WTC11 (cell line): ENCODE data around the gene UBE2L3. TPM values are rescaled to one million over a fixed set of nuclear protein-coding genes. Genes with fewer than 3 reads are reported as not detected.
"Not testable (repeated sequence)": the region's sequence is repeated elsewhere in the genome, so short reads cannot be mapped to it uniquely, and the experiment has no call there.

ENCODE experiments used
- ATAC-seq: fragments of 200-7000 bp; cut with Tn5 transposase; 2 replicates; pipeline ENCODE4 v1.10.0; 2021; ENCODE audit warnings: mild to moderate bottlenecking, moderate library complexity
- CTCF ChIA-PET: fragments of 300-600 bp; sonication (Branson Sonifier 250); formaldehyde crosslinking; loops from one replicate; lab custom pipeline; 2021; ENCODE audit warnings: antibody characterized with exemption; lab: Charles Lee
- POLR2A ChIA-PET: fragments of 350-600 bp; sonication (Branson Sonifier 250); formaldehyde crosslinking; loops from one replicate; lab custom pipeline; 2021; ENCODE audit warnings: antibody characterized with exemption; lab: Charles Lee
- DNase-seq: peaks from one replicate; pipeline ENCODE4 v3.0.0; 2021; ENCODE audit warnings: low spot score
- H3K27ac Mint-ChIP-seq: 2 replicates; pipeline ENCODE4 v1.8.0; 2021; ENCODE audit warnings: mixed read lengths
- H3K27me3 Mint-ChIP-seq: 2 replicates; pipeline ENCODE4 v1.8.0; 2021; ENCODE audit warnings: low read depth, mild to moderate bottlenecking, moderate library complexity, mixed read lengths
- H3K36me3 Mint-ChIP-seq: 2 replicates; pipeline ENCODE4 v1.8.0; 2021; ENCODE audit warnings: mixed read lengths
- H3K4me1 Mint-ChIP-seq: 2 replicates; pipeline ENCODE4 v1.8.0; 2022; ENCODE audit warnings: mixed read lengths
- H3K4me3 Mint-ChIP-seq: 2 replicates; pipeline ENCODE4 v1.8.0; 2021; ENCODE audit warnings: mild to moderate bottlenecking, moderate library complexity, mixed read lengths
- H3K9me3 Mint-ChIP-seq: 2 replicates; pipeline ENCODE4 v1.8.0; 2021; ENCODE audit warnings: mixed read lengths
- ARID4B ChIP-seq: sonication (generic); formaldehyde crosslinking; IDR thresholded peaks from 2 replicates; pipeline ENCODE4 v1.8.0; 2023; ENCODE audit warnings: missing genetic modification reagents, mild to moderate bottlenecking, borderline replicate concordance
- ATF1 ChIP-seq: sonication (generic); formaldehyde crosslinking; IDR thresholded peaks from 2 replicates; pipeline ENCODE4 v1.8.1; 2023; ENCODE audit warnings: mild to moderate bottlenecking, moderate library complexity, missing genetic modification reagents
- ELF4 ChIP-seq: sonication (generic); formaldehyde crosslinking; IDR thresholded peaks from 2 replicates; pipeline ENCODE4 v1.8.1; 2022; ENCODE audit warnings: low read depth, mild to moderate bottlenecking, moderate library complexity, missing genetic modification reagents
- ETV6 ChIP-seq: sonication (generic); formaldehyde crosslinking; IDR thresholded peaks from 2 replicates; pipeline ENCODE4 v1.8.1; 2022; ENCODE audit warnings: mild to moderate bottlenecking, missing genetic modification reagents
- IRF2 ChIP-seq: sonication (generic); formaldehyde crosslinking; IDR thresholded peaks from 2 replicates; pipeline ENCODE4 v1.8.0; 2022; ENCODE audit warnings: low read depth, missing genetic modification reagents, borderline replicate concordance
- JUN ChIP-seq: sonication (generic); formaldehyde crosslinking; IDR thresholded peaks from 2 replicates; pipeline ENCODE4 v1.8.0; 2023; ENCODE audit warnings: mild to moderate bottlenecking, missing genetic modification reagents
- MXD4 ChIP-seq: fragments of 250-450 bp; sonication (Bioruptor Pico); IDR thresholded peaks from 2 replicates; pipeline ENCODE4 v1.8.0; 2021; ENCODE audit warnings: mild to moderate bottlenecking, moderate library complexity, borderline replicate concordance
- NR3C1 ChIP-seq: sonication (generic); formaldehyde crosslinking; conservative IDR thresholded peaks from 2 replicates; pipeline ENCODE4 v1.8.1; 2023; ENCODE audit warnings: low read depth, mild to moderate bottlenecking, missing genetic modification reagents
- SP1 ChIP-seq: sonication (generic); formaldehyde crosslinking; conservative IDR thresholded peaks from 2 replicates; pipeline ENCODE4 v1.8.1; 2022; ENCODE audit warnings: missing genetic modification reagents
- TCF7 ChIP-seq: sonication (generic); formaldehyde crosslinking; IDR thresholded peaks from 2 replicates; pipeline ENCODE4 v1.8.0; 2022; ENCODE audit warnings: mild to moderate bottlenecking, low read depth, missing genetic modification reagents, moderate library complexity
- TEAD4 ChIP-seq: sonication (generic); formaldehyde crosslinking; IDR thresholded peaks from 2 replicates; pipeline ENCODE4 v1.8.0; 2022; ENCODE audit warnings: mild to moderate bottlenecking, missing genetic modification reagents
- ZNF121 ChIP-seq: sonication (generic); formaldehyde crosslinking; IDR thresholded peaks from 2 replicates; pipeline ENCODE4 v1.8.0; 2023; ENCODE audit warnings: missing genetic modification reagents
- ZNF138 ChIP-seq: sonication (generic); formaldehyde crosslinking; conservative IDR thresholded peaks from 2 replicates; pipeline ENCODE4 v1.8.1; 2022; ENCODE audit warnings: mild to moderate bottlenecking, moderate library complexity, missing genetic modification reagents
- ZNF263 ChIP-seq: sonication (generic); formaldehyde crosslinking; IDR thresholded peaks from 2 replicates; pipeline ENCODE4 v1.8.1; 2022; ENCODE audit warnings: low read depth, mild to moderate bottlenecking, moderate library complexity, missing genetic modification reagents
- ZSCAN18 ChIP-seq: fragments of 250-450 bp; sonication (Bioruptor Pico); IDR thresholded peaks from 2 replicates; pipeline ENCODE4 v2.1.2; 2022; ENCODE audit warnings: mild to moderate bottlenecking, moderate library complexity
- total RNA-seq: library from RNA; stranded (reverse); gene quantifications from 3 replicates; pipeline ENCODE4 v1.2.3, GENCODE V29; 2021
- TF ChIP-seq, protein P1 (sequence below): sonication (generic); formaldehyde crosslinking; IDR thresholded peaks from 2 replicates; pipeline ENCODE4 v1.8.1; 2022; ENCODE audit warnings: low read depth, missing genetic modification reagents, borderline replicate concordance
- TF ChIP-seq, protein P2 (sequence below): sonication (generic); formaldehyde crosslinking; IDR thresholded peaks from 2 replicates; pipeline ENCODE4 v1.8.0; 2022; ENCODE audit warnings: mild to moderate bottlenecking, missing genetic modification reagents

UBE2L3 gene
- total RNA-seq, 1 experiment from 2014 or later, result 79.1 TPM

GRCh38 chr22:21581009-21581713 is 13.6 kb downstream of the UBE2L3 start:
- DNase-seq, H3K36me3 Mint-ChIP-seq, H3K4me3 Mint-ChIP-seq, H3K27ac Mint-ChIP-seq, POLR2A ChIA-PET, H3K9me3 Mint-ChIP-seq, H3K4me1 Mint-ChIP-seq, ATAC-seq, H3K27me3 Mint-ChIP-seq: not testable (repeated sequence)
- CTCF ChIA-PET, result interaction anchor here (0.7 to 1.2 kb wide), 5 partner anchors 13 to 66 kb away, joined by 3 to 4 read pairs (median 3); partner anchors contain the start of gene SDF2L1

DNA sequence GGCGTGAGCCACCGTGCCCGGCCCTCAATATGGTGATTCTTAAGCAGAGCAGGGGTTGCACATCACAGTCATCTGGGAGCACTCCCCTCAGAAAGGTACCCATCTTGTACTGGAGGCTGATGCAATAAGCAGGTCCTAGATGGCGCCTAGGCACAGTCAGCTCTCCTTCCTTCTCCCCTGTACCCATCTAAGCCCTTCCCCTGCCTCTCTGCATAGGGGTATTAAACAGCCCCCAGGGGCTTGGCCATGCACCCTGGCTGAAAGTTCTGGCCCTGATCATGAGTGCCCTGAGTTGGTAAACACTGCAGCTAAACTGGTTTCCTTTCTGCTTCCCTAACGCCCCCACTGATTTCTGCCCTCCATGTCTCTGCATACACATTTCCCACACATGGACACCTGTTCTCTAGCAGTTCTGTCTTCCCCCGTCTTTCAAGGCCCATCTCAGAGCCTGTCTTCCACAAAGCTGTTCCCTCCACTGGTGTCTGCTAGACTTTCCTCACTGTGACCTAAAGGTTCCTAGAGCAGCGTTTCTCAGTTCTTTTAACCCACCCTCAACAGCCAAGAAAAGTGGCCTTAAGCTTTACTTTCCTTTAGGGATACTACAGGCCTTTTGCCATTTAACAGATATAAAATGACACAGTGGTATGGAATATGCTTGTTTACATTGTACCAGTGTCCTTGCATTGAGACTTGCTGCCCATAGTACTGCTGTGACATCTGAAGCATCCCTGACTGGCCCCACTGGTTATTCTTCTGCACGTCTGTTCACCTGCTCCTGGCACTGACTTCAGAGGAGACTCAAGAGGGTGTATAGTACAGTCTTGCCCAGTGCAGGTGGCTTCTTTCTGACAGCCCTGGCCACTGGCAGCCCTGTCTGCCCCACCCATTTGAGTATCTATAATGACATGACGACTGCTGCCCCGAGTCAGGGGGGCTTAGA is 15.6 kb downstream of the UBE2L3 start:
- Mint-ChIP-seq H3K4me1 (peaks cover 13% of the 10 kb centered on the region), H3K36me3 (peaks cover 4% of the 10 kb centered on the region; the same call in 1 of the 2 replicates), H3K27me3 (no peaks in the 10 kb centered on the region), H3K4me3 (no peak overlapping the region), H3K9me3 (no peaks in the 10 kb centered on the region), H3K27ac (peak overlapping the region; percentile 45)
- POLR2A ChIA-PET, result no interaction called here
- no peak for ATAC-seq
- CTCF ChIA-PET, result interaction anchor here (1.7 kb wide), 1 partner anchor 135 kb away, joined by 5 read pairs; no protein-coding TSS in a partner anchor
- no peak for DNase-seq
- TF ChIP-seq, protein P1, sequence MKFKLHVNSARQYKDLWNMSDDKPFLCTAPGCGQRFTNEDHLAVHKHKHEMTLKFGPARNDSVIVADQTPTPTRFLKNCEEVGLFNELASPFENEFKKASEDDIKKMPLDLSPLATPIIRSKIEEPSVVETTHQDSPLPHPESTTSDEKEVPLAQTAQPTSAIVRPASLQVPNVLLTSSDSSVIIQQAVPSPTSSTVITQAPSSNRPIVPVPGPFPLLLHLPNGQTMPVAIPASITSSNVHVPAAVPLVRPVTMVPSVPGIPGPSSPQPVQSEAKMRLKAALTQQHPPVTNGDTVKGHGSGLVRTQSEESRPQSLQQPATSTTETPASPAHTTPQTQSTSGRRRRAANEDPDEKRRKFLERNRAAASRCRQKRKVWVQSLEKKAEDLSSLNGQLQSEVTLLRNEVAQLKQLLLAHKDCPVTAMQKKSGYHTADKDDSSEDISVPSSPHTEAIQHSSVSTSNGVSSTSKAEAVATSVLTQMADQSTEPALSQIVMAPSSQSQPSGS (CRISPR knock-in tag), result no peak
- TF ChIP-seq IRF2 (no peak), ZNF138 (no peak)

DNA sequence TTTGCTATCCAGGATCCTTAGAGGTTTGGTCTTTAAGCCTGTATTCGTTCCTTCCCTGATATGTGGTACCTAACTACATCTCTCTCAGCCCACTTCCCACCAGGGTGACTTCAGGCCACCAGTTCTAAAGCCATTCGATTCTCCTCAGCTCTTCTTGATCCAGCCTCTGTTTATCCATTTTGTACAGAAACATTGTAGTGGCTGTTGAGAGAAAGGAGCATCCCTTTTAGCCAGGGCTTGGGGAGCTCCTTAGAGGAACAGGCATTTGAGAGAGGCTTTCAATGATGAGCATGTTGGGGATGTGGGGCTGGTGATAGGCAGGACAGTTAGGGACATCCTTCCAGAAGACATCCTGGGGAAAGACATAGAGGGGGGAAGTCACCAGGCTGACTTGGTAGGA is 17.9 kb downstream of the UBE2L3 start:
- DNase-seq (no peak), ATAC-seq (no peak)
- Mint-ChIP-seq H3K4me3 (no peak overlapping the region), H3K27ac (peak overlapping the region; percentile 3), H3K4me1 (peaks cover 16% of the 10 kb centered on the region), H3K36me3 (peaks cover 4% of the 10 kb centered on the region; the same call in 1 of the 2 replicates), H3K27me3 (no peaks in the 10 kb centered on the region), H3K9me3 (no peaks in the 10 kb centered on the region)
- TF ChIP-seq JUN (CRISPR knock-in tag) (no peak), TEAD4 (no peak), MXD4 (no peak), NR3C1 (CRISPR knock-in tag) (no peak), ZNF121 (CRISPR knock-in tag) (no peak), ATF1 (CRISPR knock-in tag) (no peak), ELF4 (no peak), ETV6 (CRISPR knock-in tag) (no peak), TCF7 (CRISPR knock-in tag) (no peak), SP1 (CRISPR knock-in tag) (no peak), ZSCAN18 (no peak), ZNF263 (no peak), ARID4B (CRISPR knock-in tag) (no peak)
- TF ChIP-seq, protein P2, sequence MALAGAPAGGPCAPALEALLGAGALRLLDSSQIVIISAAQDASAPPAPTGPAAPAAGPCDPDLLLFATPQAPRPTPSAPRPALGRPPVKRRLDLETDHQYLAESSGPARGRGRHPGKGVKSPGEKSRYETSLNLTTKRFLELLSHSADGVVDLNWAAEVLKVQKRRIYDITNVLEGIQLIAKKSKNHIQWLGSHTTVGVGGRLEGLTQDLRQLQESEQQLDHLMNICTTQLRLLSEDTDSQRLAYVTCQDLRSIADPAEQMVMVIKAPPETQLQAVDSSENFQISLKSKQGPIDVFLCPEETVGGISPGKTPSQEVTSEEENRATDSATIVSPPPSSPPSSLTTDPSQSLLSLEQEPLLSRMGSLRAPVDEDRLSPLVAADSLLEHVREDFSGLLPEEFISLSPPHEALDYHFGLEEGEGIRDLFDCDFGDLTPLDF (CRISPR knock-in tag), result no peak
- TF ChIP-seq, protein P1 (CRISPR knock-in tag), result no peak
- ChIA-PET CTCF (interaction anchor here (1.1 to 1.5 kb wide), 3 partner anchors 8 to 44 kb away, joined by 3 to 5 read pairs (median 3); partner anchors contain the start of gene YDJC), POLR2A (no interaction called here)
